GM21526 (cell line): ENCODE results near the gene L1CAM.

Experiments
- ATAC-seq: cut with Tn5 transposase; IDR thresholded peaks from one replicate; pipeline ENCODE4 v1.9.1; 2021; ENCODE audit warnings: moderate library complexity; ENCODE audit not compliant: unreplicated experiment, low FRiP score

Gene L1CAM

DNA sequence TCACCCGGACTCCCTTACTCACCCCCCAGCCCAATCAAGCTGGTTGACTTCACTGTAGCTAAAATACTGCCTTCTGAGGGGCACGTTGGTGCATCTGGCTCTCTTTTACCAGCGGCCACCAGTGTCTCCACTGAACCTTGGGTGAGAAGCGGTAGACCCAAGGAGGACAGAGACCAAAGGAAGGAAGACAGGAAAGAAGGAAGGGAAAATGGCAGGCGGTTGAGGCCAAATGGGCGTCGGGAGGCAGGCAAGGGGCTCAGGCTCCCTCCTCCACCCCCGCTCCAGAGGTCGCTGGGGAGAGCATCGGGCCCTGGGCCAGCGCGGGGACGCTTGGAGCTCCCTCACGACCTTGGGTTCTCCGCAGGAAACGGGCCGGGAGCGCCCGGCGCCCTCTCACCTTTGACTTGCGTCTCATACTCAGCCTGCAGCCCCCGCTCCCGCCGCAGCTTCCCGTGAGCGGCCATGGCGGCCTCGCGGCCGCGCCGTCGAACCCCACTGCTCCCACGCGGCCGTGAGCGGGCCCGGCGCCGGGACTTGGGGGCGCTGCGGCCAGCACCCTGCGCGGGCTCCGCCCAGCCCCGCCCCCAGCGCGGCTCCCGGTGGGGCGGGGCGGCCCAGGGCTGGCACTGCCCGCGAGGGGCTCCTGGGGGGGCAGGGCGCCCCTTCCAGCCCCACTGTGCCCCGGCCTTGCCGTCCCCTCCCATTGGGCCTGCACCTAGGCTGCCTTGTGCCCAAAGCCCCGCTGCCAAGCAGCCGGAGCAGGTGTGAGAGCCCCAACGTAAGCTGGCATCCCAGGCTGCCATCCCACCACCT lies 40.0 kb upstream of the L1CAM start, which contains the start of gene ARHGAP4:
Gene ARHGAP4 (minus strand): TSS at position 526 of the 813 bp plus-strand sequence. CDS start 62 bp downstream, at position 464.
- no peak for ATAC-seq

DNA sequence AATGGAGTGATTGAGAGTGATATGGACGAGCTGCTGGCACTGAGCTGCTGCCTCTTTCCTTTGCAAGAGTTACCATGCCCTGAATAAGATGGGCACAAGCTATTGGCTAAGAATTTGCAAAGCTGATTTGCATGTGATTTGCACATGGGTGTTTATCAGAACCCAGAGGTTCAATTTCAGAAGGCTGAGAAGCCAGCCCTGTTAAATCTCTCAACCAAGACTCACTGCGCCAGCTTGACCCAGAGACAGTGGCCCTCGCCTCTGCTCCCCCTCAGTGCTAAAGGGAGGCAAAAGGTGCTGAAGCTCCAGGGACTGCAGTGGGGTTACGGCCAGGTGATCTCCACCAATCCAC lies 39.4 kb upstream of the L1CAM start:
- no peak for ATAC-seq

DNA sequence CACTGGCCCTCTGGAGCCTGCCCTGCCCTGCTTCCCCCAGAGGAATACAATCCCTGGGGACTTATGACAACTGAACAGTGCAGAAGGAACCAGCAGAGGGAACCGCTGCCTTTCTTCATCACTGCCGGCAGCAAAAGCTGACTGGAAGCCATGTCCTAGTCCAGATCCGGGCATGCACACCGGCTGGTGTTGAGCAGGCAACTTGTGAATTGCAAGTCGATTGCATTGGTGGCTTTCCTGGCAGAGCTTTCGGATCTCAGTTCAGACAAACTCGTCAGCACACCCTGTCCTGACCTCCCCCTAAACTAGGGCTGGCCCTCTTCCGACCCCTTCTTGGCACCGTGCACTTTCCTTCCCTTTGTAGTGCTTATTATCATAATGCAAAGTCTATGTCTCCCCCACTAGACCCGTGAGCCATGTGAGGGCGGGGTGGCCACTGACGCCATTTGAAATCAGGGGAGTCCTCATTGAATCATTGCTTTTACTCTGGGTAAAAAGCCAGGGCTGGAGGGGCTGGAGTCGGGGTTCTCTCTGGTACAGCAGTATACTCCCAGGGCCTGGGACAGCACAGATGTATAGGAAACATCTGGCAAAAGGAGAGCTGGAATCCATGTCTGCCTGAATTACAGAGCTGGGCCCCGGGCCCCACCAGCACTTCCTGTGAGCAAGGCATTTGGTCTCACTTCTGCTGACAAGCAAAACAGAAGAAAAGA lies 38.3 kb upstream of the L1CAM start:
- no peak for ATAC-seq

DNA sequence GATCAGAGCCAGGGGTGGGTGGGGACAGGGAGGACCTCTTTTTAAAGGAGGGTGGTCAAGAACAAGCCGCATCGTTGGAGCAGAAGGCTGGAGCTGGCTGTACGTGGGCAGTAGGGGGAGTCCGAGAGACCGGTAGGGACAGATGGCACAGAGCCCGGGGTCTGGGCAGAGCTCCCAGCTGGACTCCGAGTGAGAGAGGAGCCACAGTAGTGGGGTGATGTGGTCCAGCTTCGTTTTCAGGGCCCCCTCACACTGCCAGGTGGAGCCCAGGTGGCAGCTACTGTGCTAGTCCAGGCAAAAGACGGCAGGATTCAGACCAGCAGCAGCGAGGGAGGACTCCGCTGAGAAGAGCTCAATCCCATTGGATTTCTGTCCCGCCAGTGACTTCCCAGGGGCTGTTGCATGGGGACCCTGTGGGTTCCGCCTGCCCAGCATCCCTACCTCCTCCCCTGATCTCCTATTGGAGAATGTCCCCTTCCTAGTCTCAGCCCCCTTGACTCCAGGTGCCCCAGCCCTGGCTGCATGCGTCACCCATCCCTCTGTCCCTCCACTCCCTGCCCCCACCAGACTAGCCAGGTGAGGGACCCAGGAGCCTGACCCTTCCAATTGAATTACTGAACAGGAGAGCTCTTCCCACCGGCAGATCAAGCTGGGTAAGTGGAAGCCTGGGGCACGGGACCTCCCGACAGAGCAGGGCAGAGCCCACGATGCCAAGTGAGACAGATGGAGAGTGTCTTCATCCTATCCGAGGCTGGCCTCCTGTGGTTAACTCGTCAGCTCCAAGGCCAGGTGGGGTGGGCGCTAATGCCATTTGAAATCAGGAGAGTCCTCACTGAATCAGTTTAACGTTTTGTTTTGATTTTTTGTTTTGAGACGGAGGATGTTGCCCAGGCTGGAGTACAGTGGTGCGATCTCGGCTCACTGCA lies 37.2 kb upstream of the L1CAM start:
- no peak for ATAC-seq

DNA sequence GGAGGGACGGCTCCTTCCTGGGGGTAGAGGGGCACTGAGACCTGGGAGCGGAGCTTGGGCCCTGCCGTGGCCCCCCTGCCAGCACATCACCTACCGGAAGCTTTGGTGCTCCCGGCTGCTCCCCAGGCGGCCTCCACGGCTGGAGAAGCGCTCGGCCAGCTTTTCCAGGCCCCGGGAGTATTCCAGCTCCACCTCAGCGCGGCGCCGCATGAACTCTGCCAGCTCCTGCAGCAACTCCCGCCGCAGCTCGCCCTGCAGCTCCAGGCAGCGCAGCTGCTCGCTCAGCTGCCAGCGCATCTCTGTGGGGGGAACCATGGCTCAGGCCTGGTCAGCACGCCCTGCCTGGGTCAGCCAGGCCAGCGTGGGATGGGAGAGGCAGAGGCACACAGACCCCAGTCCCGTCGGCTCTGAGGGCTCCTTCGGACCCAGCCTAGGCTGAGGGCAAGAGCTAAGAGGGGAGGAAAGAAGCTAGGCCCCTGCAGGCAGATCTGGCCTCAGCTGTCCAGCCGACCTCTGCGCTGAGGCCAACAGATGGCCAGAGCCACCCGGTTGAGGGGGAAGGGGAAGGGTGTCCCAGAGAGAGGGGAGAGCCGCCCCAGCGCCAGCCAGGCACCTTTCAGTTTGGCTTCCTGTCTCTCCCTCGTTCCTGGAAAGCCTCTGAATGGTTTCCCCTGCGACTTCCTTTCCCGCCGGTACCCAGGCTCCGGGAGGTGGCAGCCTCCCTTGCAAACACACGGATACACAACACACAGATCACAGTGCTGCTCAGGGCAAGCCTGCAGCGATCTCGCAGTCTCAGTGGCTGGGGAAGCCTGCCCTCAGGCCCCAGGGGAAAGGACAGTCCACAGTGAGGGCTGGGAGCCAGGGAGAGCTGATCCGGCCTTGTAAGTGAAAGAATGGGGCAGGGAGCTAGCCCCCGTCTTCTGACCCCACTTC lies 35.8 kb upstream of the L1CAM start:
- ATAC-seq = no peak

DNA sequence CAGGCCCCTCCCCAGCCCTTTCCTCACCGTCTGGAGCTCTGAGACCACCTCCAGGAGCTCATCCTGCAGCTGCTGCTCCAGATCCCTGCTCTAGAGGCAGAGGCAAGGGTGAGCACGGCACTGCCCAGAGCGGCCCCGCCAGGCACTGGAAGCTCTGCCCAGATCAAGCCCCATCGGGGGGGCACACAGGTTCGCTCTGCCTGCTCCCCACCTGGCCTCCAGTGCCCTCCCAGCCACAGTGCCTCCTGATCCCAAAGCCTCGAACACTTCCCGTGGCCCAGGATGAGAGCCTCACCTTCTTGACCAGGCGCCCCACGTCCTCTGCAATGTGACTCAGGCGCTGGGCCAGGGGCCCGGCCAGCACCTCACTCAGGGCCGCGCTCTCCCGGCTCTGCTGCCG lies 35.1 kb upstream of the L1CAM start:
- no peak for ATAC-seq

DNA sequence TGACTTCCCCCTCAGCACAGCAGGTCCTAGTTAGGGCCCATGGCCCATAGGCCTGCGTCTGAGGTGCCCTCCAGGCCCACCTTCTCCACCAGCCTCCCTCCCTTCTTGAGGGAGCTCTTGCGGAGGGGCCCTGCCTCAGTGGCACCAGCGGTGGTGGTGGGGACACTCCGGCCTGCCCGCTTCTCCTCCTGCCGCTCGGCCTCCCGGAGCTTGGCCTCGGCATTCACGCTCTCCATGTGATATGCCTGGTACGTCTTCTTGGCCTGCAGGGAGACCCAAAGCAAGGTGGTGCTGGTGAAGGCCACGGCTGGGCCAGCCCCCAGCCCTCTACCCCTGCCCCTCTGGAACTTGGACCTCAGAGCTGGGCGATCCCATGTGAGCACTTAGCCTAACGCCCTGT lies 34.6 kb upstream of the L1CAM start:
- ATAC-seq = no peak

DNA sequence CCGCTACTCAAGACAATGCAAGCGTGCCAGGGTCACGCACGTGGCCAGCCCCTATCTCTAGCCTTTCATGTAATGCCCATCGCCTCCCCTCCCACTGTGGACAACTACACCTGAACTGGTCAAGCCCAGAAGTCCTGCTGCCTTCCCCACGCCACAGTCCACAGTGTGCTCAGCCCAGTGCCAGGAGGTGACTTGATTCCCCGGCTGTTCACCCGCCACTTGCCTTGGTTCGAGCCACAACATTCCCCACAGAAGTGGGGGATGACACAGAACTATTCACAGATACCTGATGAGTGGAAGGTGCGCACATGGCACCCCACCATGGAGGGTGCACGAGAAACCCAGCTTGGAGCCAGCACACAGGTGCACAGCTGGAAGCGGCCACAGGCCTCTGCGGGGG lies 33.3 kb upstream of the L1CAM start:
- no peak for ATAC-seq

DNA sequence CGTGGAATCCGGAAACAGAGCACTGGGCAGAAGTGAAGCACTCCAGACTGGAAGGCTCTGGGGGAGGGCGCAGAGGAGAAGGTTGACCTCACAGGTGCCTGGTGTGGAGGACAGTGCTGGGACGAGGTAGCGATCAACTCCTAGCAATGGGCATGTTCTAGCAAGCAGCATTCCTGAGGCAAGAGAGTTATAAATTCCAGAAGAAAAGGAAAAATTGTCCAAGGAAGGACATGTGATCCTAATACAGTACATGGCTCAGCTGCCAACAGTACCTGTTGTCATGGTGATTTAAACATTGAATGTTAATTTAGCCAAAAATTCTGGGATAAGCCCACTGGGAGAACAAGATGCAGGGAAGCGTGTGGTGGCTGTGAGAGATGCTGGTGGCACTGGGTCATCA lies 31.9 kb upstream of the L1CAM start:
- no peak for ATAC-seq

DNA sequence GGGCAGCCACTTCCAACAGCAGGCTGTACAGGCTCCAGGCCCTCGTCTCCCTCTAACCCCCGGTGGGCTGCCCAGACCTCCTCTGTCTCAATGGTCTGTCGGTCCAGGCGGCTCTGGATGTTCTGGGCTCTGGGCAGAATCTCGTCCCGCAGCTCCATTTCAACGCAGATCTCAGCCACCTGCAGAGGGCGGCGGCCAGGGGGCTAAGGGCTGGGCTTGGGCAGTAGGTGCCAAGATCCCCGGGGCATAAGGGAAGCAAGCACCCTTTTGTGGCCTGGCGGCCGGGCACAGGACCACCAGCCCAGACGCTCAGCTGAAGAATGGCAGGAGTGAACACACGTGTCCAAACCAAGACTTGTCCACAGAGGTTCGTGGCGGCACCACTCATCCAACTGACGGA lies 27.7 kb upstream of the L1CAM start:
- ATAC-seq = no peak

DNA sequence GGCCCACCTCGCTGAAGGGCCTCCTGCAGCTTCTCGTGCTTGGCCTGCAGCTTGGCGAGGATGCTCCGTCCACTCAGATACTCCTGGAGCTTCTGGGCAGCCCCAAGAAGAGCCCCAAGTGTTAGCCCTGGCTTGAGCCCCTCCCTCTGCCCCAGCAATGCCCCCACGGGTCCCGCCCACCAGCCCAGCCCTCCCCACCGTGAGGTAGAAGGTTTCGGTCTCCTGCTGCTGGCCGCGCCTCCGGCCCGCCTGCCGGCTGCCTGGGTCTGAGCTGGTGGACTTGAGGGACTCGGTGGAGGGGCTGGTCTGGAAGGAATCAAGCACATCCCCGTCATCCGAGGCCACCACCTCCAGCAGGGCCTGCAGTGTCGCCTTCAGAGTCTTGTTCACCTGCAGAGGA lies 27.2 kb upstream of the L1CAM start:
- ATAC-seq = no peak

DNA sequence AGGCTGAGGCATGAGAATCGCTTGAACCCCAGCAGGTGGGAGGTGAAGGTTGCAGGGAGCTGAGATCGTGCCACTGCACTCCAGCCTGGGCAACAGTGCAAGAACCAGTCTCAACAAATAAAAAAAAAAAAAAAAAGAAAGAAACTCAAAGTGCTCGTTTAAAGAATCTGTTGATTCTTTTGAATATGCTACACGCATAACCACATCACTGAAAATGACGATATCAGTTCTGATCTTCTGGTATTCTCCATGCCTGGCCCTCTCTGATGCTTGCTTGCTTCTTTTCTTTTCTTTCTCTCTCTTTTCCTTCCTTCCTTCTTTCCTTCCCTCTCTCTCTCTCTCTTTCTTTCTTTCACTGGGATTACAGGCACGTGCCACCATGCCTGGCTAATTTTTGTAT lies 25.8 kb upstream of the L1CAM start:
- no peak for ATAC-seq

DNA sequence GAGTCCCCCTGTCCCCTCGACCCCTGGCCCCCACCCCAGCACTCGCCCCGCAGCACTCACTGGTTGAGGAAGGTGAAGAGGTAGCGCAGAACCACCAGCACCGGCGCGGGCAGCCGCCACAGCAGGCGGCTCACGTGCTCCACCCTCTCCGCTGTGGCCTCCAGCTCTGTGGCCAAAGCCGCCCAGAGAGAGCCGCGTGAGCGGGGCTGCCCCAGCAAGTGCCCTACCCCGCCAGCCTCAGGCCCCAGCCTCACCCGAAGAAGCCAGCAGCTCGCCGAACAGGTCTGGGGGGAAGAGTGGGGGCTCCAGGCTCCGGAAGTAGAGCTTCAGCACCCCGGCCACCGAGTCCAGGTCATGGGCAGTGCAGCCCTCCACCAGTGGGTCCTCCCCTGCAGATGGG lies 24.5 kb upstream of the L1CAM start:
- no peak for ATAC-seq

DNA sequence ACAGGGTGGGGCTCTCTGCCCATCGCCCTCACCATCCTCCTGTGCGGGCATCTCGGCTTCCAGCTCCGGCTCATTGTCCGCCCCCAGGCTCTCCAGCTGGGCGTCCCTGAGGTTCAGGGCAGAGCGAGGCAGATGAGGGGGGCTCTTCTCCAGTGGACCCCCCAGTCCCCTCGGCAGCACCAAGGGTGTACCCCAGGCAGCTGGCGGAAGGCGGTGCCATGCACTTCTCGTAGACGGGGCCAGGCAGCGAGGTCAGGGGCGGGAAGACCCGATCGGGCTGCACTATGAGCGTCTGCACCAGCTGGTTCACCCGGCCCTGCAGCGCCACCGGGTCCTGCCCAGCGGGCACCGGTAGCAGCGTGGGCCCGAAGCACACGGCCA lies 24.0 kb upstream of the L1CAM start:
- no peak for ATAC-seq

DNA sequence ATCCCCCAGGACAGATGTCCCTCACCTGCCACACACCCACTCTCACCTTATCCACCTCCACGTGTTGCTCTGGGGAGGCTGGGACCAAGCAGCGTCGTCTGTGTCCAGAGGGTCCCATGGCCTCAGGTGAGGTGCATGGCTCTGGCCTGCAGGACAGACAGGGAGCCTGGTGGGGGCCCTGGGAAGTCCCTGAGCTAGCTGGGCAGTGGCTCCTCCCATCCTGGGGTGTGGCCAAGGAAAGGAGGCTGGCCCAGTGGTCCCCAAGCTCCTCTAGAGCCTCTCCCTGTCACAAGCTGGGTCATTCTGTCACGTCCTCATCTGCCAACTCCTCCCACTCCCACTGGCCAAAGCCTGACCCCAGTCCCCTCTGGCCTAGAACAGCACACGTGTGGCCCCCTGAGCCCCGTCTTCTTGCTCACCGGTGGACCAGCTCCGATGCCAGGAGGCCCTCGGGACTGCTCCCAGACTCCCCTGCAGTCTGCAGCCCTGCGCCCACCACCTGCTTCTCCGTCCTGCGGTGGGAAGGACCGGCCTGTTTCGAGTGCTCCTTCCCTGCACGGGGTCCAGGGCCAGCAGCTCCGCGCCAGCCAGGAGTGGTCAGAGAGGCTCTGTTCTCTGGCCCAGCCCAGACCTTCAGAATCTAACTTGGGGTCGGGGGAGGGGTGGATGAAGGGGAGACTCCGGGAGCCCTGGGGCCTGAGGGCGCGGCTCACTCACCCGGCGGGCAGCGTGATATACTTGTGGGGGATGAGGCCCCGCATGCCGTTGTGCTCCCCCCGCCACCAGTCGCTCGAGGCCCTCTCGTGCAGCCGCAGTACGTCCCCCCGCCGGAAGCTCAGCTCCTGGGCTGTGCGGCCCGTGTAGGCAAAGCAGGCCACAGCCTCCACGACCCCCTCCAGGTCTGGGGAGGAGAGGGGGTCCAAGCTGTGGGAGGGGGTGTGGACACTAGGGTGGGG lies 23.3 kb upstream of the L1CAM start:
- no peak for ATAC-seq

DNA sequence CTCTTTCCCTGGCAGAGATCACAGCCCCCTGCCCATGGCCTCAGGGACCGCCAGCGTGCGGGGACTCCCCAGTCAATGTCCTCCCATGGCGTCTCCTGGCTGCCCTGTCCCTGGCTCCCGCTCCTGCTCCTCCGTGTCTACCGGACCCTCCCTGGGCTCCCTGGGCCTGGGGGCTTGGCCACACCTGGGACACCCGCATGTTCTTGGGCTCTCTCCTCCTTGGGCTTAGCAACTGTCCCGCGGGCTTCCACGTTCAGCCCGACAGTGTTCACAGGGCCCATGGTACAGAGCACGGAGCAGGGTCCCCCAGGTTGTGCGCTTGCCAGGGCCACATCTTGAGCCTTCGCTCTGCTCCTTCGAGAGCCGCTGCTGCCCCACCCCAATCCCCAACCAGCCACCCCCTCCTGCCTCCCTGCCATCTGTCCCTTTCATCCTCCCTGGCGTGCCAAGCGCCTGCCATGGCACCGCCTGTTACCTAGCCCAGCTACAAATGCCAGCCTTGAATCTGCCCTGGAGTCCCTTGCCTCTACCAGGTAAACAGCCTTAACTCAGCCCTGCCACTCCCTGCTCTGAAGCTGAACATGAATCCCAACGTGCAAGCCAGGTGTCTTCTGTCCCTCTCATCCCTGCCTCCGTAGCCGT lies 22.4 kb upstream of the L1CAM start:
- ATAC-seq = no peak

DNA sequence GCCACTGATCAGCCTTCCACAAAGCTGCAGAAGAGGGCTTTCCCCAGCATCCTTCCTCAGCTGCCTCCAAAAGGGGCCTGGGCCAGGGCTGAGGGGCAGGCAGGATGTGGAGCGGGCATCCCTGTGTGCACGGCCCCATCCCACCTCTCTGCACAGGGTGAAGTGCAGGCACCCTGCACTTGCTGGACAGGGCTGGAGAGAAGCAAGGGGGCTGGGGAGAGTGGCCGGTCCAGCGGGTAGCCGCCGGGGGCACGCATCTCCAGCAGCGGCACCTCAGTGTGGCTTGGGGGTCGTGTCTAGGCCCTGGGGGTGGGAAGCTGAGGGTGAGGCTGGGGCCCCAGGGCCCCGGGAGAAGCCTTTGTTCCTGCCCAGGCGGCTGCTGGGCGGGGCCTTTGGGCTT lies 21.5 kb upstream of the L1CAM start:
- no peak for ATAC-seq

DNA sequence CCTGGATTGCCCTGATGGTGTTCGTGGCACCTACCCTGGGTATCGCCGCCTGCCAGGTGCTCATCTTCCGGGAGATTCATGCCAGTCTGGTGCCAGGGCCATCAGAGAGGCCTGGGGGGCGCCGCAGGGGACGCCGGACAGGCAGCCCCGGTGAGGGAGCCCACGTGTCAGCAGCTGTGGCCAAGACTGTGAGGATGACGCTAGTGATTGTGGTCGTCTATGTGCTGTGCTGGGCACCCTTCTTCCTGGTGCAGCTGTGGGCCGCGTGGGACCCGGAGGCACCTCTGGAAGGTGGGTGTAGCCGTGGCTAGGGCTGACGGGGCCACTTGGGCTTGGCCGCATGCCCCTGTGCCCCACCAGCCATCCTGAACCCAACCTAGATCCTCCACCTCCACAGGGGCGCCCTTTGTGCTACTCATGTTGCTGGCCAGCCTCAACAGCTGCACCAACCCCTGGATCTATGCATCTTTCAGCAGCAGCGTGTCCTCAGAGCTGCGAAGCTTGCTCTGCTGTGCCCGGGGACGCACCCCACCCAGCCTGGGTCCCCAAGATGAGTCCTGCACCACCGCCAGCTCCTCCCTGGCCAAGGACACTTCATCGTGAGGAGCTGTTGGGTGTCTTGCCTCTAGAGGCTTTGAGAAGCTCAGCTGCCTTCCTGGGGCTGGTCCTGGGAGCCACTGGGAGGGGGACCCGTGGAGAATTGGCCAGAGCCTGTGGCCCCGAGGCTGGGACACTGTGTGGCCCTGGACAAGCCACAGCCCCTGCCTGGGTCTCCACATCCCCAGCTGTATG lies 20.3 kb upstream of the L1CAM start:
- no peak for ATAC-seq
